ENCODE measurements around the gene ERI3. TPM values are rescaled to one million over a fixed set of nuclear protein-coding genes. Genes with fewer than 3 reads are reported as not detected.

The ERI3 gene
- total RNA-seq, 4 donors from 2014 or later, result 23.8 to 30.5 (median 28.7) TPM

- TF ChIP-seq, protein P1, sequence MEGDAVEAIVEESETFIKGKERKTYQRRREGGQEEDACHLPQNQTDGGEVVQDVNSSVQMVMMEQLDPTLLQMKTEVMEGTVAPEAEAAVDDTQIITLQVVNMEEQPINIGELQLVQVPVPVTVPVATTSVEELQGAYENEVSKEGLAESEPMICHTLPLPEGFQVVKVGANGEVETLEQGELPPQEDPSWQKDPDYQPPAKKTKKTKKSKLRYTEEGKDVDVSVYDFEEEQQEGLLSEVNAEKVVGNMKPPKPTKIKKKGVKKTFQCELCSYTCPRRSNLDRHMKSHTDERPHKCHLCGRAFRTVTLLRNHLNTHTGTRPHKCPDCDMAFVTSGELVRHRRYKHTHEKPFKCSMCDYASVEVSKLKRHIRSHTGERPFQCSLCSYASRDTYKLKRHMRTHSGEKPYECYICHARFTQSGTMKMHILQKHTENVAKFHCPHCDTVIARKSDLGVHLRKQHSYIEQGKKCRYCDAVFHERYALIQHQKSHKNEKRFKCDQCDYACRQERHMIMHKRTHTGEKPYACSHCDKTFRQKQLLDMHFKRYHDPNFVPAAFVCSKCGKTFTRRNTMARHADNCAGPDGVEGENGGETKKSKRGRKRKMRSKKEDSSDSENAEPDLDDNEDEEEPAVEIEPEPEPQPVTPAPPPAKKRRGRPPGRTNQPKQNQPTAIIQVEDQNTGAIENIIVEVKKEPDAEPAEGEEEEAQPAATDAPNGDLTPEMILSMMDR (IDR thresholded peaks at IDR 0.05; ENCODE audit: low read depth), result no peak
Measured at GRCh38 chr1:44256762-44257554, 98.1 kb downstream of the ERI3 start.

DNA sequence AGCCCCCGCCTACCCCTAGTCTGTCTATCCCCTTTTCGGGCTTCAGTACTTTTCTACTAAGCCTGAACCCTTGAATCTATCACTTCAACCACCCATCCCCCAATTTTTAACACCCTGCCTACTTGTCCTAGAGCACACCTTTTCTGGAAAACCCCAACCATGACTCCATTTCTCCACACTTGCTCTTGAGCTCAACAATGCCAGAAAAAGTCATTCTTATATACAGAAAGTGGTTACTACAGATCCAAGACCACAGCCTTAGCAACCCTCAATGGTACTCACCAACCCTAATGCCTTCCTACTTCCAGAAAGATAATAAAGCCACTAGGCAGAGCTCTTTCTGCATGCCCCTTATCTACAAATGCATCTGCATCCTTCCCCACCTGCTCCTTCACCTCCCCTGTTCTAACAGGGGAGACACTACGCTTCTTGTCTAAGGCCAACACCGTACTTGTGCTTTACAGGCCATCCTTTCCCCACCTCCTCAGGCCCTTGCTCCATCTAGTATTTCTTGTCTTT is 100.6 kb downstream of the ERI3 start:
- TF ChIP-seq, protein P1 (IDR thresholded peaks at IDR 0.05; ENCODE audit: low read depth), result no peak

- TF ChIP-seq, protein P1 (IDR thresholded peaks at IDR 0.05; ENCODE audit: low read depth), result no peak
Measured at GRCh38 chr1:44251989-44252671, 102.9 kb downstream of the ERI3 start.

DNA sequence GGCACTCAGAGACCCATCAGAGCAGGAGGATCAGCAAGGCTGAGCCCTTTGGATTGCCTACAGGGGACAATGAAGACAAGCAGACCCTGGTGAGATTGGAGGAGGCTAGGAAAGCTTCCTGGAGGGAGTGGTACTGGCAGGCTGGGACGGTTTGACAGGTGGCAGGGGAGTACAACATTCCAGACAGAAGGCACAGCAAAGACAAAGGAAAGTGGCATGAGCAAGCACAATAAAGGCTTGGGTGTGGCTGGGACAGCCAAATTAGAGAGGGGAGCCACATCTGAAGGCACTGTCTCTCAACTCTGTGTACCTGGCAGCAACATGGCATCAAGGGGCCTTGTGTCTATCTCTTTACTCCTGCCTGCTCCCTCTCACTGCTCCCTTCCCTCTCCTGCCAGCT is 103.6 kb downstream of the ERI3 start:
- TF ChIP-seq, protein P1 (IDR thresholded peaks at IDR 0.05; ENCODE audit: low read depth), result no peak

DNA sequence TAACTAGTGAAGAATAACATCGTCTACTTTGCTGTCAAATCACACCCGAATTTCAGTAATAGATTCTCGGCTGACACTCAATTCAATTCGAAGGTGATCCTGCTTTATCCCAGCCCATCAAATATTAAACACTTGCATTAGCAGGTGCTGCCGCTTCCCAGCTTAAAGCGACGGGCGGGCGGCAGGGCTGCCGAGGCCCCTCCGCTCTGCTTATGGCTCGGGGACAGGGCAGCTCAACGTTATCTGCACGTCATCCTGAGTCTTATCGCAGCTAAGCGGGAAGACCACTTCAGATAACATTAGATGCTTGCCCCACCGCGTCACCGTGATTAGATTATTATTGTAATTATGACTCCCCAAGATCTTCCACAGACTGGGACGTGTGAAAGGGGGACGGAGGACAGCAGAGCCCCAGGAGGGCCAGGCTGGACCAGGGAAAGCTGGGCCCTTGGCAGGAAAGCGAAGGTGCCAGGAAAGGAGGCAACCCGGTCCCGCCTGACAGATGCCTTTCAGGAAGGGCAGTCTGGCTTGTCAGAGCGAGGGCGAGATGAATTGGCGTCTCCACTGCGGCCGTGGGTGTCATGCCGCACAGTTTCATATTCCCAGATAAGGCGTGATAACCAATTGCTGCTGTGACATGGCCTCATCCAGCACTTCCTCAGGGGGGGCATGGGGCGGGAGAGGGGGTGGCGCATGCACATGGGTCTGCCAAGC is 104.8 kb downstream of the ERI3 start:
- TF ChIP-seq, protein P1 (IDR thresholded peaks at IDR 0.05; ENCODE audit: low read depth), result no peak

DNA sequence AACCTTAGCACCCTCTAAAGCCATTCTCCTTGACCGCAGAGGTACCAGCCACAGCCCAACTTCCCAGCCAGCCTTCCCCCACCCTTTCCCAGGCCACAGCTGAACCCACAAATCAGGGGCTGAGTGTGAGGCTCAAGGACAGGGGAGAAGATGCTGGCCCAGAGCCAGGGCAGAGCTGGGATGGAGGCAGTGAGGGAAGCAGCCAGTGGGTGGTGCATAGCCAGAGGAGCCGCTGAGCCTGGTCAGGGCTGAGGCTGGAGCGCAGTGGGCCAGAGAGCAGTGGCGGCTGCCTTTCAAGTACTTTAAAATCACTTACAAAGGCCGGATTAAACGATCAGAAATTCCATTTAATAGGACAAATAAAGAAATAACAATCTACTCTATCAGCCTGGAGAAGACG is 105.5 kb downstream of the ERI3 start:
- TF ChIP-seq, protein P1 (IDR thresholded peaks at IDR 0.05; ENCODE audit: low read depth), result no peak

DNA sequence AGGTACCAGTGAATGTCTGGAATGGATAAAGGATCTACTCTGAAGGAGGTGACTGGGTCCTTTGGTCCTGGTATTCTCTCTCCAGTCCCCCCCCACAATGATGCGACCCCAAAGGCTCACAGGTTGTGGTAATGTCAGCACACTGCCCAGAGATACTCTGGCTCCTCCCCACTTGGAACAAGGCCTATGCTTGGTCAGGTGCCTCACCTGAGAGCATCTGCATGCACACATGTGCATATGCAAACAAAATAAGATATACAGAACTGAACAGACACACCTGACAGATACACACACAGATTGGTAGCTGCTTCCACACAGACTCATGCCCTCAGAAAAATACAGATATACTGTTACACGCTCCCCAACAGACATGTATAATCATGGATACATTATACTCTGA is 108.3 kb downstream of the ERI3 start:
- TF ChIP-seq, protein P1 (IDR thresholded peaks at IDR 0.05; ENCODE audit: low read depth), result no peak
